HepG2 (cell line): ENCODE results near the gene STUB1. TPM values are rescaled to one million over a fixed set of nuclear protein-coding genes. Genes with fewer than 3 reads are reported as not detected.

Source experiments
- ARID2 ChIP-seq: sonication (generic); formaldehyde crosslinking; IDR thresholded peaks from 2 replicates; pipeline ENCODE4 v1.8.1; 2022; ENCODE audit warnings: mild to moderate bottlenecking, missing genetic modification reagents, borderline replicate concordance
- HMG20A ChIP-seq: IDR thresholded peaks from 2 replicates; pipeline ENCODE4 v1.6.1; 2016; ENCODE audit warnings: borderline replicate concordance
- NFYB ChIP-seq: sonication (generic); formaldehyde crosslinking; IDR thresholded peaks from 2 replicates; pipeline ENCODE4 v1.4.0; 2020; ENCODE audit warnings: missing genetic modification reagents
- RAD21 ChIP-seq: fragments of 450-650 bp; formaldehyde crosslinking; IDR thresholded peaks from 2 replicates; pipeline ENCODE4 v1.5.0; 2020; ENCODE audit warnings: mild to moderate bottlenecking
- RXRA ChIP-seq: sonication (generic); formaldehyde crosslinking; IDR thresholded peaks from 2 replicates; pipeline ENCODE4 v1.5.1; 2020; ENCODE audit warnings: missing genetic modification reagents
- SSRP1 ChIP-seq: IDR thresholded peaks from 2 replicates; pipeline ENCODE4 v1.6.1; 2016; ENCODE audit warnings: control low read depth
- WIZ ChIP-seq: sonication (generic); formaldehyde crosslinking; IDR thresholded peaks from 2 replicates; pipeline ENCODE4 v1.5.1; 2020; ENCODE audit warnings: mild to moderate bottlenecking, missing genetic modification reagents
- ZFP36 ChIP-seq: fragments of 150-350 bp; IDR thresholded peaks from 2 replicates; pipeline ENCODE4 v1.6.1; 2018; ENCODE audit warnings: borderline replicate concordance, low read length, low read depth; ENCODE audit not compliant: partially characterized antibody
- ZNF207 ChIP-seq: fragments of 450-650 bp; IDR thresholded peaks from 2 replicates; pipeline ENCODE4 v1.6.1; 2016; ENCODE audit warnings: antibody characterized with exemption, borderline replicate concordance
- ZNF24 ChIP-seq: fragments of 450-650 bp; IDR thresholded peaks from 2 replicates; pipeline ENCODE4 v1.6.1; 2017; ENCODE audit warnings: antibody characterized with exemption, mild to moderate bottlenecking
- ZNF33A ChIP-seq: sonication (generic); formaldehyde crosslinking; IDR thresholded peaks from 2 replicates; pipeline ENCODE4 v1.5.1; 2020; ENCODE audit warnings: missing genetic modification reagents, mild to moderate bottlenecking, moderate library complexity, borderline replicate concordance
- ZNF652 ChIP-seq: IDR thresholded peaks from 2 replicates; pipeline ENCODE4 v1.6.1; 2016; ENCODE audit warnings: low read depth, borderline replicate concordance
- ZNF781 ChIP-seq: sonication (generic); formaldehyde crosslinking; IDR thresholded peaks from 2 replicates; pipeline ENCODE4 v1.5.1; 2020; ENCODE audit warnings: borderline replicate concordance, mild to moderate bottlenecking, missing genetic modification reagents; ENCODE audit errors: not compliant biosample characterization
- ZNF790 ChIP-seq: sonication (generic); formaldehyde crosslinking; IDR thresholded peaks from 2 replicates; pipeline ENCODE4 v1.8.0; 2022; ENCODE audit warnings: missing genetic modification reagents, mild to moderate bottlenecking, borderline replicate concordance
- ZNF879 ChIP-seq: sonication (generic); formaldehyde crosslinking; IDR thresholded peaks from 2 replicates; pipeline ENCODE4 v1.8.1; 2023; ENCODE audit warnings: missing genetic modification reagents
- ZZZ3 ChIP-seq: sonication (generic); formaldehyde crosslinking; IDR thresholded peaks from 2 replicates; pipeline ENCODE4 v1.4.0; 2020; ENCODE audit warnings: missing genetic modification reagents, mild to moderate bottlenecking, borderline replicate concordance
- polyA plus RNA-seq, 8 experiments: library from polyadenylated mRNA; depleted of rRNA in 3 of 8; stranded (reverse) in 7 of 8; unstranded in 1 of 8; fragments of >200 nt; fragmentation: Illumina TruSeq in 4 of 8; extraction: Trizol in 4 of 8; gene quantifications; 2 replicates each; pipeline versions ENCODE4 v1.2.1 to v1.2.3, GENCODE V29; 2011 to 2016; ENCODE audit warnings: low read depth in 4 of 8, missing spikeins in 1 of 8, mixed read lengths in 1 of 8; ENCODE audit not compliant: insufficient read depth in 1 of 8
- total RNA-seq, 5 experiments: library from RNA; depleted of rRNA; stranded (reverse); fragments of >200 nt; fragmentation: Illumina TruSeq; extraction: Trizol; gene quantifications; 2 replicates each; pipeline ENCODE4 v1.2.3, GENCODE V29; 2016; ENCODE audit warnings: low read depth in 1 of 5
- TF ChIP-seq, protein P1 (sequence below): sonication (generic); formaldehyde crosslinking; IDR thresholded peaks from 2 replicates; pipeline ENCODE4 v1.4.0; 2020; ENCODE audit warnings: missing genetic modification reagents, mild to moderate bottlenecking, borderline replicate concordance
- TF ChIP-seq, protein P2 (sequence below): sonication (generic); formaldehyde crosslinking; IDR thresholded peaks from 2 replicates; pipeline ENCODE4 v1.4.0; 2020; ENCODE audit warnings: missing genetic modification reagents
- TF ChIP-seq, protein P3 (sequence below): sonication (generic); formaldehyde crosslinking; IDR thresholded peaks from 2 replicates; pipeline ENCODE4 v1.4.0; 2020; ENCODE audit warnings: missing genetic modification reagents
- TF ChIP-seq, protein P4 (sequence below): sonication (generic); formaldehyde crosslinking; IDR thresholded peaks from 2 replicates; pipeline ENCODE4 v1.4.0; 2020; ENCODE audit warnings: missing genetic modification reagents
- TF ChIP-seq, protein P5 (sequence below): sonication (generic); formaldehyde crosslinking; IDR thresholded peaks from 2 replicates; pipeline ENCODE4 v1.5.0; 2020; ENCODE audit warnings: mild to moderate bottlenecking, missing genetic modification reagents

The STUB1 gene
- total and polyA plus RNA-seq, 2 of the 13 experiments (the other 11 are each of a cell fraction or from before 2014, with no cell fraction given): 52.9 to 78.2 TPM

DNA sequence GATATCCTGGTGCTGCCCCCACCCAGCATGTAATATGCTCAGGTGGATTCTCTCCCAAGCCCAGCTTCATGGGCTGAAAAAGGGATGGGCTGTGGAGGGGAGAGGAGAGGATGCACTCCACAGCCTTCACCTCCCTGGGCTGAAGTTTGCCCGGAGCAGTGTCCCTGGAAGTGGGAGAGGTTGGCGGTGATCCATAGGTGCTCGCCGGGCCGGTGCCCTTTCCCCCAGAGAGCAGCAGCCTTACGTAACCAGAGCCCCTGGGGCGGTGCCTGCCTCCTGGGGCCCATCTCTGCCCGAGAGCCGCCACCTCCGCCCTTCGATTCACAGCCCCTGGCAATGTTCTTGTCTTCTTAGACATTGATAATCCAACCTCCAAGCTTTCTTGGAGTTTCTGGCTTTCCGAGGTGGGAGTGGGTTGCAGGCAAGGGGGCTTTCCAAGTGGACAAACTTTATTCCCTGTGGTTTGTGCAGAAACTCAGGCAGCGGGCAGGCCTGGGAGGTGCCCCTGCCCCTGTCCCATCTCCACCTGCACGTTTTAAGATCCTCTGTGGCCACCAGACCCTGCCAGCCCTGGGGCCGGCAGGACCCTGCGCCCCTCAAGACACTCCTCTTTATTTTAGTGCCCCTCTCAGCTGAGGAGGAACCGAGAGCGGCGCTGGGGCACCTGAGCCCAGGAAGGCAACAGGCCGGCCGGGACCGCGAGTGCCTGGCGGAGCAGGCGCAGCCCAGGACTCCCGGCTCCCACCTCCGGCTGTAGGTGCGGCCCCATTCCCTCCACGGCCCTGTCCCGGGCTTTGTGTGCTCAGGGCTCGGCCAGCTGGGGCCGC lies 34.1 kb upstream of the STUB1 start (continued):
- TF ChIP-seq SSRP1 (peak; percentile 41; the same call in 1 of the 2 replicates), ZNF33A (CRISPR knock-in tag) (no peak), NFYB (no peak), ZNF790 (no peak), ZNF207 (no peak), ZNF879 (CRISPR knock-in tag) (no peak), ARID2 (CRISPR knock-in tag) (no peak), ZFP36 (no peak), ZNF652 (CRISPR knock-in tag) (no peak), HMG20A (CRISPR knock-in tag) (no peak), ZZZ3 (CRISPR knock-in tag) (no peak), ZNF781 (CRISPR knock-in tag) (peak; percentile 47), RAD21 (CRISPR knock-in tag) (no peak), WIZ (CRISPR knock-in tag) (no peak), ZNF24 (no peak), RXRA (CRISPR knock-in tag) (peak; percentile 98)
- TF ChIP-seq, protein P1, sequence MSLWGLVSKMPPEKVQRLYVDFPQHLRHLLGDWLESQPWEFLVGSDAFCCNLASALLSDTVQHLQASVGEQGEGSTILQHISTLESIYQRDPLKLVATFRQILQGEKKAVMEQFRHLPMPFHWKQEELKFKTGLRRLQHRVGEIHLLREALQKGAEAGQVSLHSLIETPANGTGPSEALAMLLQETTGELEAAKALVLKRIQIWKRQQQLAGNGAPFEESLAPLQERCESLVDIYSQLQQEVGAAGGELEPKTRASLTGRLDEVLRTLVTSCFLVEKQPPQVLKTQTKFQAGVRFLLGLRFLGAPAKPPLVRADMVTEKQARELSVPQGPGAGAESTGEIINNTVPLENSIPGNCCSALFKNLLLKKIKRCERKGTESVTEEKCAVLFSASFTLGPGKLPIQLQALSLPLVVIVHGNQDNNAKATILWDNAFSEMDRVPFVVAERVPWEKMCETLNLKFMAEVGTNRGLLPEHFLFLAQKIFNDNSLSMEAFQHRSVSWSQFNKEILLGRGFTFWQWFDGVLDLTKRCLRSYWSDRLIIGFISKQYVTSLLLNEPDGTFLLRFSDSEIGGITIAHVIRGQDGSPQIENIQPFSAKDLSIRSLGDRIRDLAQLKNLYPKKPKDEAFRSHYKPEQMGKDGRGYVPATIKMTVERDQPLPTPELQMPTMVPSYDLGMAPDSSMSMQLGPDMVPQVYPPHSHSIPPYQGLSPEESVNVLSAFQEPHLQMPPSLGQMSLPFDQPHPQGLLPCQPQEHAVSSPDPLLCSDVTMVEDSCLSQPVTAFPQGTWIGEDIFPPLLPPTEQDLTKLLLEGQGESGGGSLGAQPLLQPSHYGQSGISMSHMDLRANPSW (CRISPR knock-in tag): no peak
- TF ChIP-seq, protein P2, sequence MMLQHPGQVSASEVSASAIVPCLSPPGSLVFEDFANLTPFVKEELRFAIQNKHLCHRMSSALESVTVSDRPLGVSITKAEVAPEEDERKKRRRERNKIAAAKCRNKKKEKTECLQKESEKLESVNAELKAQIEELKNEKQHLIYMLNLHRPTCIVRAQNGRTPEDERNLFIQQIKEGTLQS (CRISPR knock-in tag): no peak
- TF ChIP-seq, protein P3, sequence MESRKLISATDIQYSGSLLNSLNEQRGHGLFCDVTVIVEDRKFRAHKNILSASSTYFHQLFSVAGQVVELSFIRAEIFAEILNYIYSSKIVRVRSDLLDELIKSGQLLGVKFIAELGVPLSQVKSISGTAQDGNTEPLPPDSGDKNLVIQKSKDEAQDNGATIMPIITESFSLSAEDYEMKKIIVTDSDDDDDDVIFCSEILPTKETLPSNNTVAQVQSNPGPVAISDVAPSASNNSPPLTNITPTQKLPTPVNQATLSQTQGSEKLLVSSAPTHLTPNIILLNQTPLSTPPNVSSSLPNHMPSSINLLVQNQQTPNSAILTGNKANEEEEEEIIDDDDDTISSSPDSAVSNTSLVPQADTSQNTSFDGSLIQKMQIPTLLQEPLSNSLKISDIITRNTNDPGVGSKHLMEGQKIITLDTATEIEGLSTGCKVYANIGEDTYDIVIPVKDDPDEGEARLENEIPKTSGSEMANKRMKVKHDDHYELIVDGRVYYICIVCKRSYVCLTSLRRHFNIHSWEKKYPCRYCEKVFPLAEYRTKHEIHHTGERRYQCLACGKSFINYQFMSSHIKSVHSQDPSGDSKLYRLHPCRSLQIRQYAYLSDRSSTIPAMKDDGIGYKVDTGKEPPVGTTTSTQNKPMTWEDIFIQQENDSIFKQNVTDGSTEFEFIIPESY: no peak; the same call in 1 of the 2 replicates
- TF ChIP-seq, protein P4, sequence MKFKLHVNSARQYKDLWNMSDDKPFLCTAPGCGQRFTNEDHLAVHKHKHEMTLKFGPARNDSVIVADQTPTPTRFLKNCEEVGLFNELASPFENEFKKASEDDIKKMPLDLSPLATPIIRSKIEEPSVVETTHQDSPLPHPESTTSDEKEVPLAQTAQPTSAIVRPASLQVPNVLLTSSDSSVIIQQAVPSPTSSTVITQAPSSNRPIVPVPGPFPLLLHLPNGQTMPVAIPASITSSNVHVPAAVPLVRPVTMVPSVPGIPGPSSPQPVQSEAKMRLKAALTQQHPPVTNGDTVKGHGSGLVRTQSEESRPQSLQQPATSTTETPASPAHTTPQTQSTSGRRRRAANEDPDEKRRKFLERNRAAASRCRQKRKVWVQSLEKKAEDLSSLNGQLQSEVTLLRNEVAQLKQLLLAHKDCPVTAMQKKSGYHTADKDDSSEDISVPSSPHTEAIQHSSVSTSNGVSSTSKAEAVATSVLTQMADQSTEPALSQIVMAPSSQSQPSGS (CRISPR knock-in tag): peak; percentile 62; the same call in 1 of the 2 replicates
- TF ChIP-seq, protein P5, sequence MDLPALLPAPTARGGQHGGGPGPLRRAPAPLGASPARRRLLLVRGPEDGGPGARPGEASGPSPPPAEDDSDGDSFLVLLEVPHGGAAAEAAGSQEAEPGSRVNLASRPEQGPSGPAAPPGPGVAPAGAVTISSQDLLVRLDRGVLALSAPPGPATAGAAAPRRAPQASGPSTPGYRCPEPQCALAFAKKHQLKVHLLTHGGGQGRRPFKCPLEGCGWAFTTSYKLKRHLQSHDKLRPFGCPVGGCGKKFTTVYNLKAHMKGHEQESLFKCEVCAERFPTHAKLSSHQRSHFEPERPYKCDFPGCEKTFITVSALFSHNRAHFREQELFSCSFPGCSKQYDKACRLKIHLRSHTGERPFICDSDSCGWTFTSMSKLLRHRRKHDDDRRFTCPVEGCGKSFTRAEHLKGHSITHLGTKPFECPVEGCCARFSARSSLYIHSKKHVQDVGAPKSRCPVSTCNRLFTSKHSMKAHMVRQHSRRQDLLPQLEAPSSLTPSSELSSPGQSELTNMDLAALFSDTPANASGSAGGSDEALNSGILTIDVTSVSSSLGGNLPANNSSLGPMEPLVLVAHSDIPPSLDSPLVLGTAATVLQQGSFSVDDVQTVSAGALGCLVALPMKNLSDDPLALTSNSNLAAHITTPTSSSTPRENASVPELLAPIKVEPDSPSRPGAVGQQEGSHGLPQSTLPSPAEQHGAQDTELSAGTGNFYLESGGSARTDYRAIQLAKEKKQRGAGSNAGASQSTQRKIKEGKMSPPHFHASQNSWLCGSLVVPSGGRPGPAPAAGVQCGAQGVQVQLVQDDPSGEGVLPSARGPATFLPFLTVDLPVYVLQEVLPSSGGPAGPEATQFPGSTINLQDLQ (CRISPR knock-in tag): peak; percentile 64; the same call in 1 of the 2 replicates
